RPMI8226 (cell line): ENCODE measurements around the gene ARMH3.

Source experiments
- DNase-seq: peaks from one replicate; pipeline ENCODE4 v3.0.0-alpha.2; 2015

ARMH3 gene

DNA sequence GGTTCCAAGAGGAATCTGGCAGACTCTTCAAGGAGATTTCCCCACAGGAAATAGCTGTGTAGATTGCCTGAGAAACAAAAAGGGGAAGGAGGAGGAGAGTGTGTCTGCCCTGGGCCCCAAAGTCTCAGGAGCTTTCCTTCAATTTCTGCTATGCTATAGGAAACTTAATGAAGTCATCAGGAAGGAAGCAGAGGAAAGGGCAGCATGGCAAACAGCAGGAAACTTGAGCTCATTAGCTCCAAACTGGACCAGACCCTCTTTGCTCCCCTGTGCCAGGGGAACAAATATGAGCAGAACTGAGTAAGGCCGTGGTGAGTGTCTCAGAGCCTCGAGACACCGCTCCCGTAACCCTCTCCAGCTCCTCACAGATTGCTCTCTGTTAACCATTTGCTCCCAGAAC, 207.6 kb downstream of the ARMH3 start:
- no peak for DNase-seq

DNA sequence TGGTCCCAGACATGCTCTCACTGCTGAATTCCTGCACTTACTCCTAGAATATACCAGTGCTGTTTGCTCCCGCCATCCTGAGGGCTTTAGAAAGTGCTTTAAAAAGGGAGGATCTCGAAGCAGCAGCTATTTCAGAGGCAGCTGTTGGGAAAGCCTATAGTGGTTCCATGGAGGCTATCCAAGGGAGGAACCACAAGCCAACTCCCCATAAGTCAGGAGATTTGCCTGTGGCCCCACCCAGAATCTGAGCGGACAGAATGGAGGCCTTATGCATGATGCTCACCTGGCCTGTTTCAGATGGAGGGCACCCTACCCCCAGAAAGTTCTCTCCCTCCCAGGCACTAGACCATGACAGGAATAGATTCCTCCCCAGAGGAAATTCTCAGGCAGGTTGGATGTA, 210.1 kb downstream of the ARMH3 start:
- no peak for DNase-seq

DNA sequence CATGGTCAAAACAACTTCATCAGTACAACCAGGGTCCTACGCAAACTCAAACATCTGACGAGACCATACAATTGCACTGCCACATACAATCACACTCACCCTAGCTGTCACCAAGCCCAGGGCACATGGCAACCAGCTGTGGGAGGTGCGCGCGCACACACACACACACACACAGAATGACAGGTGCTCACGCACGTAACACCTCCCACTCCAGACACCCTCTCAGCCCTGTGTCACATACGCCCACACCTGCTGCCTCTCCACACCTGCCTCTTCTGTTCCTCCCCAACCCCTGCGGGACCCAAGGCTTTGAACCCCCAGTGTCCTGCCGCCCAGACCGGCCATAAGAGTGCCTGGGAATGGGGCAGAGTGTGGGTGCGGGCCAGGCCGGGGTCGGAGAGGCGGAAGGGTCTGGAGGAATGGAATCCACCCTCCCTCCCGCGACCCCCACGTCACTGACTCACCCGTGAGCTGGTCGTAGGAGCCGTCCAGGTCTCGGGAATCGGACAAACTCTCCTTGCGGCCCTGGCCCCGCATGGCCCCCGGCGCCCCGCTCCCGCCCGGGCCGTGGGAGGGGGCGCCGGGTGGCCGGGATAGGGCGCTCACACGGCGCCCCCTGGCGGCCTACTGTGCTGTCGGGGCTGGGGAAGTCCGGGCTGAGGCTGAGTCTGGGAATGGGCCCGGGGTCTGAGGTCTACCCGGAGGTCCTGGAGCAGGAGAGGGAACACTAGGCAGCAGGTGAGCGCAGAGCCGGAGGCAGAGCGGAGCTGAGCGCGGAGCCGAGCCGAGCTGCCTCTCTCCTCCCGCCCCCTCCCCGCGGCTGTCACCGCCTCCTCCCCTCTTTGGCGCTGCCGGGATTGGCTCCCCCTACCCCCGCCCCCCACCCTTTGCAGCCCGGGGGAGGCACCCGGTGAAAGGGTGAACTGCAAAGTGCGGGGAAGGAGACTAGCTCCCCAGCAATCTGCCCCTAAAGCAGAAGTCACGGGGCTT, 212.6 kb downstream of the ARMH3 start, which contains the start of gene KCNIP2:
TSS of gene KCNIP2 (minus strand) at position 769 of the 990 bp plus-strand sequence. CDS start at position 537, 232 bp downstream.
- peak; percentile 33 for DNase-seq

DNA sequence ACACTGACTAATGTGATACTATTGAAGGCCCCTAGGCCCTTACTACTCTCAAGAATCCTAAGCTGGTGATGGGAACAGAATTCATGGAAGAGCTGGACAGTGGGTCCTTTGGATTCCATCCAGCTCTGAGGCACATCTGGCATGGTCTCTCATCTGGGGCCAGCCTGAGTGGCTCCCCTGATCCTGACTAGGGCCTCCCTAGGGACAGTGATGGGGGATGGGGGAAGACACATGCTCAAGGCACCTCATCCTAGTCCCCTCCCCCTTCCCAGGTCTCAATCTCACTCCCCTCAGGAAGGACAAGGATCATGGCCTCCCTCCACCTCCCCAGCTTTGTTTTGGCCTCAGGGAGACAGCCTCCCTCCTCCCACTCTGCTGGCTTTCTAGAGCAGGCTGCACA, 214.1 kb downstream of the ARMH3 start:
- DNase-seq = no peak

DNA sequence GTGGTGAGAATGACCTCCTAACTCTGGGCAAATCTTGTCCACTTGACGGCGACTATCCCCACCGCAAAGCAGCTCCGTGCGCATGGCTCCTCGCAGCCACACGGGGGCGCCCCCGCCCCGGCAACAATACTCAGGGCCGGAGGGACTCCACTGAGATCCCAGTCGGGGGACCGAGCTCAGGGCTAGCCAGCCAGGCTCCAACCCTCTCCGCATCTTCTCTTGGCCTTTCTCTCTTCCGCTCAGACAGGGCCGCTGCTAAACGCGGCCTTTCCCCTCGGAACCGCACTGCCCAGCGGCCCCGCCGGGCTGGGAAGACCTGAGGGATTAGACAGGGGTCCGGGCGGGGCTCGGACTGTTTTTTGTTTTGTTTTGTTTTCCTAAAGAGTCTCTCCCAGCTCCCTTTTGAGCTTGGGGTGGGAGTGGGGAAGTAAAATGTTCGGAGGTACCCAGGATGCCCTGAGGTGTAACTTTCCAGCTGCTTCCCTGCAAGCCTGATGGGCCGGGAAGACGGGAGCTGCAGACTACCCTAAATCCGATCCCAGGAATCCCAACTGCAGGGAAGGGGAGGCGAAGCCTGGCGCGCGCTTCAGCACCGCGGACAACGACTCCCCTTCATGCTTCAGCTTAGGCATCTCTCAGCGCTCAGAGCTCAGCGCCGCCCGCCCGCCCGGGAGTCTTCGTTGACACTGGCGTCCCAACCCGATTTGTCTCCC, 215.1 kb downstream of the ARMH3 start:
- peak; percentile 76 for DNase-seq

DNA sequence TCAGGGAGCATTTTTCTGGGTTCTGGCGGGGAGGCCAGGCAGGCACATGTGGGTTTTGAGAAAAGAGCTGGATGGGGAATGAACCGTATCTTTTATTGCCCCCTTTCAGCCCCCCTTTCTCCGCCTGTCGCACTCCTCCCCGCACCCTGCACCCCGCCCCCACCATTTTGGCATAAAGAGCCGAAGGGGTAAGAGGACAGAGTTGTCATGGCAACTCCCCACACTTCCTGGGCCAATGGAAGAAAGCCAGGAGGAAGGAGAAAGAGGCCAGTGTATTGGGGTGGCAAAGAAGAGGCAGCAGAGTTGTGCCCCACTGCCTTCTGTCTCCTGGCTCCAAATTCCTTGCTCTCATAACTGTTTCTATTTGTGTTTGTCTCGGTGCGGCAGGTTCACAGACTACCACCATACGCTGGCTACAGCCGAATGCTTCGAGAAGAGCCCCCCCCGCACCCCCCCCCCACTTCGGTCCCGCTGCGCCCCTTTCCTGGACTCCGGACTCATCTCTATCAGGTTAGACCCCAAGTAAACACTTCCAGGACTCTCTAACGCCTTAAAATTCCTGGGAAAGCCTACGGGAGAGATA, 215.8 kb downstream of the ARMH3 start:
- peak; percentile 69 for DNase-seq

DNA sequence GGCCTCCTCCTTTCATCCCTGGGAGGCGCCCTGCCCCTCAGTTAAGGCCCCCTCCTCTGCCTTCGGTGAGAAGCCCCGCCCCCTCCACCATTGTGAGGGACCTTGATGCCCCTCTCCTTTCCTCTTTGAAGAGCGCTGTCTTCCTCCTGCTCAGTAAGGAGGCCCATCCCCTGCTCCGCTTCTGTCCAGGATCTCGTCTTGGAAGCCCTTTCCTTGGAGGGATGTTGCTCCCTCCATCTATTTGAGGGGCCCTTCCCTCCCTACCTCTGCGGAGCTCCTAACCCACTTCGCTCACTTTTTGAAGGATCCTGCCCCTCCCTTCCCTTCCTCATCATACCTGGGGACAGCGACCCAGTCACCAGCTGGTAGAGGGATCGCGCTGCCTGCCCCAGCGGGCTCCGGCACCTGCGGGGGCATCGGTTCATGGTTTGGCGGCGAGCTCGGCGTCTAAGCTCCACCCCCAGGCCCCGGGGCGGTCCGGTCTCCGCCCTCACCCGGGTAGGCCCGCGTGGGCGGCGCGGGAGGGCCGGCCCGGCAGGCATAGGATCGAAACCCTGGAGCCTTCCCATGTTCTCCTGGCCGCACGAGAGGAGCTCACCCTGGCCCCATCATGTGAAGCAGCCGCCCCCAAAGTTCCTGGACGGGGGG, 216.4 kb downstream of the ARMH3 start:
- DNase-seq = peak; percentile 69

DNA sequence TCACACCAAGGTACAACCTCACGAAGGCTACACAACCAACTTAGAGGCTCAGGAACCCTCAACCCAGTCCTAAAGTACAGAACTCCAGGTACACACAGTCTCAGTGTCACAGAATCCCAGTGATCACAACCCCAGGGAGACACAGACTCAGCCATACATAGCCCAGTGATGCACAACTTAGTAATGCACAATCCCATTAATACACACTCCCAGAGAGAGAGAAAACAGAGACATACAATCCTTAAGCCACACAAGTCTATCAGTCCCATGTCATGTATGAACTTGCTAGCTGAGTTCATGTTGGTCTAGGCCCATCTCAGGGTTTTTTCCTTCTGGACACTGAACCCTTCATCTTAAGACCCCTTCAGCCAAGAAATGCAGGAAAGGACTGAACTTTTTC, 217.0 kb downstream of the ARMH3 start:
- no peak for DNase-seq

DNA sequence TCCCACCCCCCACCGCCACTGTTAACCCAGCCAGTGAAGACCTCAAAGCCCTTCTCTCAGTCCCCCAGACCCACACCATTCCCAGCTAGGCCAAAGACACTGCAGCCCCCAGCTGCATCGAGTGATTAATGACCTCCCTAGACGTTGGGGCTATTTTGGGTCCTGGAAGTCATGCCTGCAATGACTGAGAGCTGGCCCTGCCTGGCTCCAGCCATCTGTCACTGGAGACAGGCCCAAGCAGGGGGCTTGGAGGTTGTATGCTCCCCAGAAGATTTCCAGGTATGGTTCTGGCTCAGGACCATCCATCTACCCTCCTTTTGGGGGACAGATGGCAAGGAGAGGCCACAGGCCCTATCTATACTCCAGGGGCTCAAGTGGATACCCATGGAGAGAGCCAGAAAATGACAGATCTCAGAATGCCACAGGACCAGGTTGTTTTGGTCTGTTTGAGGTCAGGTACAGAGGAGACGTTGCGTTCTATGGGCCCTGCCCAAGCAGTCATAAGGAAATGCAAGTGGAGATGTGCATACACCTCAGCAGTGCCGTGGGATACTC, 217.5 kb downstream of the ARMH3 start:
- no peak for DNase-seq

DNA sequence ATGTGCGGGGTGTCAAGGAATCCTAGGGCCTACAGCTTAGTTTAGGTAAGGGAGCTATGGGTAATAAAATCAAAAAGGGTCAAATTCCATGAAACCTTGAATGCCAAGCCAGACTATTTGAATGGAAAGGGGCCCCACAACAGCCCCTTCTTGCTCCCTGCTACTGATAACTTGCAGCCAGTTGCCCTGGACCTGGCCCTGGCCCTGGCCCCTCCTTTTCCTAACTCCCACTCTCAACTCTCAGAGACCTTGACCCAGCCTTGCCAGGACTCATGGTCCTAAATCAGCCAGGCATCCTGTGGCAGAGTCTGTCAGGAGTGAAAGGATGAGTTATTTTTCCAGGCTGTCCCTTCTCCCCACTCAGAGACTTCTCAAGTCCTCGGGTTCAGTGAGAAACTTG, 218.2 kb downstream of the ARMH3 start:
- DNase-seq = no peak

DNA sequence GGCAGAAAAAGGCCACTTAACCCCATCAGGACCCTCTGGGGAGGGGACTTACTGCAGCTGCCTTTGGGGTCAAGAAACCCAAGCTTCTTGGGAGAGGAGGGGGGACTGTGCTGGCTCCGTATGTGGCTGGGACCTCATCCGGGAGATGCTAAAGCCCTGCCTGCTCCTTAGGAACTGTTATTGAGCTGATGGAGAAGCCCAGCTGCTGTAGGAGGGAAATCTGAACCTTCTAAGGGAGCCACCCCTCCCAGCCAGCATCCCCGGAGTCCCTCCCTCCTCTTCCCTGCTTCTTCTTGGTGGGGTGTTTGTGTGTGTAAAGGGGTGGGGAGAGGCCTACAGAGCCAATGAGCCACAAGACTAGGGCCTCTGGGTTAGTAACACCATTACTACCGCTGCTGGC, 220.6 kb downstream of the ARMH3 start:
- no peak for DNase-seq

DNA sequence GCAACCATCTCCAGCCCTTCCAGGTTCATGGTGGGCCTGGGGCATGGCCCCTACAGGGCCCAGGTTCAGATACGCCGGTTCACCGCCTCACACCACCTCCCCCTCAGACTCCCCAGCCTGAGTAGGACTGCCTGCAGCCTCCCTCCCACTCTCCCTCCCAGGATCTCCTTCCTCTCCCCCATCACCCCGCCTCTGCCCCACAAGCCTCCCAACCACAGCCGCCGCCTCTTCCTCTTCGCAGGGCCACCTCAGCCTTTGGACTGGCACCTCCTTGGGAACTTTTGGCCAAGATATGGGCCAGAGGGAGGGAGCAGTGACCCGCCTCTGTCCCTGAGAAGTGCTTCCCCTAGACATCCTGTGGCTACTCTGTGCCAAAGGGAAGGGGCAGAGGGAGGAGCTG, 221.6 kb downstream of the ARMH3 start:
- DNase-seq = no peak

DNA sequence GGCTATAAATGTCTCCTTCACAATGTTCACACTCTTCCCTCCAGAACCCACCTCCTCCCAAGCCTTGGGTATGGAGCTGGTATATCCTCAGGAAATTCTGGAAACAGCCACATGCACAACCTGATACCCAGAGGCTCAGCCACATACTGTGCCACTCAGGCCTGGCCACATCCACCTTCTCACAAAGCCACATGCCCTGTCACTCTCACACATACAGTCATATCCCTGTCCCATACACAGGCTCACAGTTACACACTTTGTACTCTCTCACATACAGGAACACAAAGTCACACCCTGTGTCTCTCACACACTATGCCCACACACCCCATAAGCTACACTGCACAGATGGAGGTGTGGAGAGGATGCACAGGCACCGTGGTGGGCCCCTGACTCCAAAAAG, 222.5 kb downstream of the ARMH3 start:
- no peak for DNase-seq

DNA sequence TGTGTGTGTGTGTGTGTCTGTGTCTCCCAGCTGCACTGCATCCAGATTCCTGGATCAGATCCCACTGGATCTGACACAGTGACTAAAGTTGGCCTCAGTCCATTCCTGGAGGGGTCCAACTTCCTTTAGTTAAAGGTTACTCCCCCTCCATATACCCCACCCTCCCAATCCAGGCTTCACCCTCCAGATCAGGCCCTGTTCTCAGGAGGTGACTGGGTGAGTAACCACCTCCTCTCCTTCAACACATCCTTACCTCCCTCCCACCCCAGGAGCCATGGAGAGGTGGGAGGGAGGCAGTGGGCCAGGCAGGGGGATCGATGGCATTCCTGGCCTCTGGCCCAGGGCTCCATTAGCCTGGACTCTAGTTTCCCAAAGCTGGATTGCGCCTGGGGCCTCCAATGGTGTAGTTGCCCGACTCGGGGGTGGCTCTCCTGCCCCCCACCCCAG, 223.6 kb downstream of the ARMH3 start:
- DNase-seq = no peak

DNA sequence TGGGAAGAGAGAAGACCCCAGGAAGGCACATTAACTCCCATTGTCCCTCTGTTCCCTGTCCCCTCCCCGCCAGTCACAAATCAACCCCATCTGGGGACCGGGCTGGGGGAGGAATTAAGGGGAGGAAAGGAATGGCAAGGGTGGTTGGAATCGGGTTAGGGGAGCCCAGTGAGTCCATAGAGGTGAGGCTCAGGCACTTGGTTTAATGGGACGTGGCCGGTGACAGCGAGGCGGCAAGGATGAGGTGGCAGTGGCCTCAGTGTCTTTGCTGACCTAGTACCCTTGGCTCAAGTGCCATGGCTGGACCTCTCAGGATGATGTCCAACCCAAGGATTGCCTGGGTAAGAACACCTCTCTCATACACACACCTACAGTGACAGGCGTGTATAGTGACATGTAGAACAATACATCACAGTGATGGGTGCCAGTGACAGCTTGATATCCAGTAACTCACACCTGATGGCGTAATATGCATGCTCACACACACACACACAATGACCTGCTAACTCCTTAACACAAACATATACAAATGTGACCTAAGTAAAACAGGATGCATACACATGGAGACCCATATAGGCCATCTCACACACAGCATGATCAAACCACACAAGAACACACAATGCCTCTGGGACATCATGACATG, 224.7 kb downstream of the ARMH3 start:
- no peak for DNase-seq

DNA sequence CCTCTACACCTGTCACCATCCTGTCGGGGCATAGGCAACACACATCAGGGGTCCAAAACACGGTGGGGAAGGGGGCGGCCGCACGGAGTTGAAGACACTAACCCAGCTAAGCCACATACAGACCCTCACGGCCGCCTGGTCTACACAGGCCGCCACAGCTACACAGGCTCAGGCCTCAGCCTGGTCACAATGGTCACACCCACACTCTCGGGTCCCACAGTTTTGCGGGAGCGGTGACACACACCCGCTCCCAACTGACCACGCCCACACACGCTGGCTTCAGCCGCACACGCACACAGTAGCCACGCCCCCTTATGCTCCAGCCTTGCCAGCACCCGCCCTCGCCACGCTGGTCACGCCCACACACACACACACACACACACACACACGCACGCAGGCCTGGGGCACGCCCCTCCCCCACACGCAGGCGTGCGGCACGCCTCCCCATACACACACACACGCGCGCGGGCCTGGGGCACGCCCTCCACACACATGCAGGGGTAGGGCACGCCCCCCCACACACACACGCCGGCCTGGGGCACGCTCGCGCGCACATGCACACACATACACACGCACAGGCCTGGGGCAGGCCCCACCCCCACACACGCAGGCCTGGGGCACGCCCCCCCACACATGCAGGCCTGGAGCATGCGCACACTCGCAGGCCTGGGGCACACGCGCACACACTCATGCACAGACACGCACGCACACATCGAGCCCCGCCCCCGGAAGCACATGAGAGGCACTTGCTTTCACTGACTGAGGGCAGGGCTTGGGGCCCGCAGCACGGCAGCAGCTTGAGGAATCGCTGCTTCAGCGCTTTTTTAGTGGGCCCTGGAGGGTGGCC, 225.4 kb downstream of the ARMH3 start:
- DNase-seq = peak; percentile 88

DNA sequence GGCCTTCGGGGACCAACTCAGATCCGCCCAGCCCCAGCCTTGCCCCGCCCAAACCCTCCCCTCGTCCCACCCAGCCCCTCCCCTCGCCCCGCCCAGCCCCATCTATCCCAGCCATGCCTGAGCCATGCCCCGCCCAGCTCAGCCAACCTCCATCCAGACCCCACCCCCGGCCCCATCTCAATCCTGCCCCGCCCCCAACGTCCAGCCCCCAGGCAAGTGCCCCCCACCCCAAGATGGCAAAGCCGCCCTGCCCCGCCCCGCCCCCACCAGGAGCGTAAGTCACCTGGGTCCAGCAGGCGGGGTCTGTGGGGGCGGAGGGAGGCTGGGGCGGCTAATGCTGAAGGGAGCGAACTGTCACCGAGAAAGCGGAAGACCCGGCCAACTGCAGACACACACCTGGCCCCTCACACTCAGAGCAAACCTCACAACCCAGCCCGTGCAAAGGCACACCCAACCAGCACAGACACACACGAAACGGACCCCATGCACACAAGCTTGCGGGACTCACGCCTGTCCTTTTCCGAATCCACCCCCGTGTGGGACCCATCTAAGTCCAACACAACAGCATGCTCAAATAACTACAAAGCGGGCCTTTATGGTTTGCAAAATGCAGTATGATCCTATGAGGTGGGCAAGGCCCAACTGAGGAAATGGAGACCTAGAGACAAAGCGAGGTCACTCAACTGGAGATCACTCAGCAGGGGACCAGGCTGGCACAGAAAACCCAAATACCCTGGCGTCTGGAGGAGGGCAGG, 226.2 kb downstream of the ARMH3 start:
- DNase-seq = no peak

DNA sequence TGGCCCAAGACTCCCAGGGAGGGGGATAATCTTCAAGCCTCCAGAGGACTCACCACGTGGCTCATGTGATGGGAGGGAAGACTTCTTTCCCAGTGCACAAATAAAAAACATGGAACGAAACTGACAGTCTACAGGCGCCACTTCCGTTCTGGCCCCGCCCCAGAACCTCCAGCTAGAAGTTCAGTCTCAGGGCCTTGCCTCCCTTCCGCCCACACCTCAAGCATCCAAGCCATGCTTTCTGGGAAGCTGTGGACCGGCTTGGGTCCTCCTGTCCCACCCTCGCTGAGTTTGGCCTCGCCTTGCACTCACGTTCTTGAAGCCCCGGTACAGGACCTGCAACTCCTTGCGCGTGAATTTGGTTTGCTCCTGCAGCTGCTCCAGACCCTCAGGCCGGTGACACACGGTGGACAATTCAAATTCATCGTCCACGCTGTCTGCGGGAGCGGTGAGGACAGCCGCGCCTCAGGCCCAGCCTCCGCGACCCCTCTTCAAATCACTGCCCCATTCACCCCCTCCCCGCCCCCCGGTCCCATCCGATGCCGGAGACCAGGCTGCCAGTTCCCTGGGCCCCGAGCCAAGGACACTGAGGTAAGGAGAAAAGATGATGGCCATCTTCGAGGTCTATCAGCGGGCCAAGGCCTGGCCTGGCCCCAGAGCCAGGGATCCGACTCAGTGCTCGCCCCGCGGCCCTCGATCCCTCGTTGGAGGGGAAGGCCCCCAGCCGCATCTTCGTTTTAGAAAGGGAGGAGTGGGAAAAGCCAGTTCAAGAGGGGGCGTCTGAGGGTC, 227.0 kb downstream of the ARMH3 start:
- DNase-seq = no peak

DNA sequence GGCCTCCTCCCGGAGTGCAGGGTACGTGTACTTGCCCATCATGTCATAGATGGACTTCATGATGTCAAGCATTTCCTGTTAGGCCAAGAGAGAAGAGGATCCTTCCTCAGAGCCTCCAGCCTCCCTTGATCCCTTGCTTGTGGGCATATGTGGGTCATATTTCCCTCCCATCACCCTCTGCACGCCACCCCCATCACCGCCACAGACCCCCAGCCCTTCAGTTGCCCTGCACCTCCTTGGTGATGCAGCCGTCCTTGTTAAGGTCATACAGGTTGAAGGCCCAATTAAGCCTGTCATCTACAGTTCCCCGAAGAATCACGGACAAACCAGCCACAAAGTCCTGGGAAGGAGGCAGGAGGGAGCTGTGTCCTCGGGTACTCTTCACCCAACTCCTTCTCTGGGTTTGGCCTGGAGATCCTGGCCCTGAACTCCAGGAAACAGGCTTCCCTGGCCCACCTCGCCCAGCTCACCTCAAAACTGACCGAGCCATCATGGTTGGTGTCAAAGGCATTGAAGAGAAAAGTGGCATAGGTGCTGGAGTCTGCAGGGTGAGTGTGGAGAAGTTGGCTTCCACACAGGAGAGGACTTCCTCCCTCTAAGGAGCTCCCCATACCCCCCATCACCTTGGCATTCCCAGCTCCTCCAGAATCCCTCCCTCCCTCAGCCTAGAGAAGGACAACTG, 227.9 kb downstream of the ARMH3 start:
- no peak for DNase-seq
